Epithelial cell of proximal tubule (primary cell): ENCODE results near the gene FADS3. TPM values are rescaled to one million over a fixed set of nuclear protein-coding genes. Genes with fewer than 3 reads are reported as not detected.

Experiments
- DNase-seq: peaks from one replicate; pipeline ENCODE4 v3.0.0-alpha.2; 2011; ENCODE audit warnings: low read depth
- H3K4me3 ChIP-seq: 2 replicates; pipeline ENCODE4 v1.5.1; 2011; ENCODE audit warnings: low read depth, mild to moderate bottlenecking, low read length
- CTCF ChIP-seq: conservative IDR thresholded peaks from 2 replicates; pipeline ENCODE4 v1.5.1; 2012; ENCODE audit warnings: low read depth, mild to moderate bottlenecking, low read length
- total RNA-seq: library from RNA; depleted of rRNA; stranded (reverse); fragments of >200 nt; gene quantifications from 2 replicates; pipeline ENCODE4 v1.2.3, GENCODE V29; 2015

FADS3 gene
- total RNA-seq, 1 donor from 2014 or later, result 48.0 TPM

GRCh38 chr11:61914471-61915171 lies 23.3 kb upstream of the FADS3 start:
- no peak for DNase-seq
- no peak overlapping the region for H3K4me3 ChIP-seq
- TF ChIP-seq CTCF, result no peak

- no peak overlapping the region for H3K4me3 ChIP-seq
- DNase-seq, result no peak
- no peak for TF ChIP-seq CTCF
These were observed 22.5 kb upstream of the FADS3 start for GRCh38 chr11:61913699-61914395.

- TF ChIP-seq CTCF, result no peak
- DNase-seq, result no peak
- H3K4me3 ChIP-seq, result no peak overlapping the region
These were observed 21.8 kb upstream of the FADS3 start for GRCh38 chr11:61912991-61913698.

GRCh38 chr11:61912530-61912898 lies 21.2 kb upstream of the FADS3 start:
- H3K4me3 ChIP-seq, result no peak overlapping the region
- TF ChIP-seq CTCF, result no peak
- no peak for DNase-seq

GRCh38 chr11:61911701-61912529 lies 20.6 kb upstream of the FADS3 start:
- TF ChIP-seq CTCF, result no peak
- no peak for DNase-seq

GRCh38 chr11:61911128-61911700 lies 19.9 kb upstream of the FADS3 start:
- no peak overlapping the region for H3K4me3 ChIP-seq
- no peak for DNase-seq
- TF ChIP-seq CTCF, result no peak

More at GRCh38 chr11:61911701-61912529, 20.6 kb upstream of the FADS3 start:
- no peak overlapping the region for H3K4me3 ChIP-seq
